HG03060 (cell line): Measurements from ENCODE around the gene MICAL1.

Source experiments
- ATAC-seq: cut with Tn5 transposase; IDR thresholded peaks from one replicate; pipeline ENCODE4 v1.9.1; 2021; ENCODE audit warnings: low read depth, moderate number of reproducible peaks; ENCODE audit not compliant: unreplicated experiment

The MICAL1 gene

GRCh38 chr6:109455437-109456110 lies at the start of gene MICAL1:
TSS of gene MICAL1 (minus strand) at chr6:109455772. CDS start at chr6:109454196, 1,576 bp downstream.
- peak; percentile 37 for ATAC-seq

GRCh38 chr6:109503327-109504224 lies 48.0 kb upstream of the MICAL1 start:
- no peak for ATAC-seq

- no peak for ATAC-seq
Measured at GRCh38 chr6:109498936-109499335, 43.4 kb upstream of the MICAL1 start.

GRCh38 chr6:109498052-109498451 lies 42.5 kb upstream of the MICAL1 start:
- no peak for ATAC-seq

GRCh38 chr6:109496036-109496772 lies 40.6 kb upstream of the MICAL1 start:
- no peak for ATAC-seq

GRCh38 chr6:109493865-109494264 lies 38.3 kb upstream of the MICAL1 start:
- ATAC-seq: no peak

- ATAC-seq: no peak
Measured at GRCh38 chr6:109491207-109491938, 35.8 kb upstream of the MICAL1 start.

GRCh38 chr6:109490713-109491112 lies 35.1 kb upstream of the MICAL1 start:
- ATAC-seq: no peak

- no peak for ATAC-seq
Measured at GRCh38 chr6:109488001-109488400, 32.4 kb upstream of the MICAL1 start.

- ATAC-seq: no peak
Measured at GRCh38 chr6:109486068-109486467, 30.5 kb upstream of the MICAL1 start.

- ATAC-seq: no peak
Measured at GRCh38 chr6:109485266-109485935, 29.8 kb upstream of the MICAL1 start.

GRCh38 chr6:109484122-109484521 lies 28.6 kb upstream of the MICAL1 start:
- ATAC-seq: no peak

- no peak for ATAC-seq
Measured at GRCh38 chr6:109483735-109484057, 28.1 kb upstream of the MICAL1 start.

- ATAC-seq: peak; percentile 50
Measured at GRCh38 chr6:109482905-109483734, 27.5 kb upstream of the MICAL1 start, which contains the start of gene ZBTB24. TSS of gene ZBTB24 (minus strand) at chr6:109483219. CDS start at chr6:109482026, 1,193 bp downstream.

GRCh38 chr6:109480993-109481480 lies 25.5 kb upstream of the MICAL1 start:
- ATAC-seq: no peak

GRCh38 chr6:109478841-109479624 lies 23.5 kb upstream of the MICAL1 start:
- no peak for ATAC-seq

- no peak for ATAC-seq
Measured at GRCh38 chr6:109478222-109478805, 22.7 kb upstream of the MICAL1 start.

GRCh38 chr6:109477725-109478124 lies 22.2 kb upstream of the MICAL1 start:
- ATAC-seq: peak; percentile 43
